Measurements from ENCODE around the gene SLC25A42.
A peak's percentile ranks its signal among the peaks of the same experiment; 100 is the strongest.
"Not testable (repeated sequence)": the region's sequence is repeated elsewhere in the genome, so short reads cannot be mapped to it uniquely, and the experiment has no call there.

SLC25A42 gene

DNA sequence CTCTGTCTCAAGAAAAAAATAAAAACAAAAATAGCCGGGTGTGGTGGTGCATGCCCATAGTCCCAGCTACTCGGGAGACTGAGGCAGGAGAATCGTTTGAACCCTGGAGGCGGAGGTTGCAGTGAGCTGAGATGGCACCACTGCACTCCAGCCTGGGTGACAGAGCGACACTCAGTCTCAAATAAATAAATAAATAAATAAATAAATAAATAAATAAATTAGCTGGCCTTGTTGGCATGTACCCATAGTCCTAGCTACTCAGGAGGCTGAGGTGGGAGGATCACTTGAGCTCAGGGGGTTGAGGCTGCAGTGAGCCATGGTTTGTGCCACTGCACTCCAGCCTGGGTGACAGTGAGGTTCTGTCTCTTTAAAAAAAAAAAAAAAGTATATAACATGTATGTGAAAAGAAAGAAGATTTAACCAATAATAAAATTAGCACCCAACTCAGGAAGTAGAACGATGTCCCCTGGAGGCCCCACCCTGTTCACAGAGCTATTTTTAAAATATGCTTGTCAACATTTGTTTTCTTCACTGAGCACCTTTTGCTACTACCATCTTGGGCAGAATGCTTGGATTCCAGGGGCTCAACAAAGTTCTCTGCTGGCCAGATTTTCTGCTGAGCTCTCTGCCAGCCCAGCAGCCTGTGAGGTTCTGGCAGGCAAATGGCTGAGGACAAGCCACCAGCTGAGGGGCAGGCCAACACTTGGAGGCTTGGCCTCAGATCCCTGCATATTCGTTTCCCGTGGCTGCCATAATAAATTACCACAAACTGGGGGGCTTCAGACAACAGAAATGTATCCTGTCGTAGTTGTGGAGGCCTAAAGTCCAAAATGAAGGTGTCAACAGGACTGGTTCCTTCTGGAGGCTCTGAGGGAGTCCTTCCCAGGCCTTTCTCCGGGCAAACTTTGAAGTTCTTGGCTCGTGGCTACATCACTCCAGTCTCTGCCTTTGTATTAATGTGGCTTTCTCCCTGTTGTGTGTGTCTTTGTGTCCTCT is 5.2 kb downstream of the SLC25A42 start:
- peak; percentile 20 for DNase-seq (ENCODE audit: low spot score)

DNA sequence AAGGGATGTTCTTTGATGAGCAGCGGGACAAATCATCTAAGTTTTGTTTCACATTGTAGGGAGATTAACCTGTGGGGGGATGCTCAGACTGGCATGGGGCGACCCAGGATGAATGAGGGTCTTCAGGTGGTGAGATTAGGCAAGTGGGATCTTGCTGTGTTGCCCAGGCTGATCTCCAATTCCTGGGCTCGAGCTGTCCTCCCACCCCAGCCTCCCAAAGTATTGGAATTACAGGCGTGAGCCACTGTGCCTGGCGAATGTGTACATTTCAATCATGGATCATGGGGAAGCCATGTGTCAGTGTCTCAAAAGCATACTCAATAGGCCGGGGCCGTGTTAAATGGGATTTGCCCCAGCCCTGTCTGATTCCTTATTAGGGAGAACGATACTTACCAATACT is 8.1 kb downstream of the SLC25A42 start:
- no peak for DNase-seq (ENCODE audit: low spot score)

DNA sequence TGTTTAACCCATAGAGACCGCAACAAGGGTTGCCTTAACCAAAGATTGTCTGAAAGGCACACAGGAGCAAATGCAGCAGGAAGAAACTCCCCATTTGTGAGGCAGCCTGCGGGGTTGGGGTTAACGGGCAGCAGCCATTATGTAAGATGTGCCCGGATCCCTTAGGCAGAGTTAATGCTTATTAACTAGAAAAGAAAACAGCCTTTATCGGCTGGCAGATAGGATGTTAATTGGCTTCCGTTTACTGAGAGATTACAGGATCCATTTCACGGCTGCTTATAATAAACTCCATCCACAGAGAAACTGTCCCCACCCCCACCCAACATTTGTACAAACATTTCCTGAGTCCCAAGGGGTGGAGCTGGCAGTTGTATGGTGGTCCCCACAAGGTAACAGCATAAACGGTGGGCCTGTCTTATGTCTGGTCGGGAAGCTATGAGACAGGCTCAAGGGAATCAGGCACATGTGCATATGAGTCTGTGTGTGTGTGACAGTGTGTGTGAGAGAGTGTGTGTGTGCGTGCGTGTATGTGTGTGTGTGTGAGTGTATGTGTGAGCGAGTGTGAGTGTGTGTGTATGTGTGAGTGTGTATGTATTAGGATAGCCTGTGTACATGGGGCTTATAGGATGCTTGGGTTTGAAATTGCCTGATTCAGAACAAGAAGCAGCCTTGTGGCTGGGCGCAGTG is 10.5 kb downstream of the SLC25A42 start:
- DNase-seq (ENCODE audit: low spot score), result no peak

- DNase-seq (ENCODE audit: low spot score), result no peak
Measured at GRCh38 chr19:19075126-19075525, 11.3 kb downstream of the SLC25A42 start.

DNA sequence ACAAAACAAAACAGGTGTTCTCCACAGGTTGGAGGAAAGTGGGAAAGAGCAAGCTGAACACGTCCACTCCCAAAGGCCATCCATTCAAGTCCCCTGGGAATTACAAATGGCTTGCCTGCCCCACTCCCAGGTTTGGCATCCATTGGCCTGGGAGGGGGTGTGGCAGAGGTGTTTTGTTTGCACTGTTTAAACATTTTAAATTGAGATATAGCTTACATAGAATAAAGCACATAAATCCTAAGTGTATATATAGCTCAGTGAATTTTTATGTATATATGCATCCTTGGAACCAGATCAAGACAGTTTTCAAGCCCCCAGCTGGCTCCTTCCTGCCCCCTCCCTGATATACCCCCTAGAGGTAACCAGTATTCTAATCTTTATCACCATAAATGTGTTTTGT is 12.7 kb downstream of the SLC25A42 start:
- DNase-seq (ENCODE audit: low spot score), result no peak

DNA sequence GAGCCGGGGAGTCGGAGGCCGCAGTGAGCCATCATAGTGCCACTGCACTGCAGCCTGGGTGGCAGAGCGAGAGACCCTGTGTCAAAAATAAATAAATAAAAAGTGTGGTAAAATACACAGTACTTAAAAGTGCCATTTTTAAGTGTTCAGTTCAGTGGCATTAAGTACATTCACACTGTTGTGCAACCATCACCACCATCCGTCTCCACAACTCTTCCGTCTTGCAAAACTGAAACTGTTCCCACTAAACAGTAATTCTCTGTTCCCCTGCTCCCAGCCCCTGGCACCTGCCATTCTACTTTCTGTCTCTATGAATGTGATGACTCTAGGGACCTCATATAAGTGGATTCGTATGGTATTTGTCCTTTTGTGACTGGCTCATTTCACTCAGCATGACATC is 13.3 kb downstream of the SLC25A42 start:
- DNase-seq (ENCODE audit: low spot score), result no peak

GRCh38 chr19:19078801-19079200 is 15.0 kb downstream of the SLC25A42 start:
- DNase-seq (ENCODE audit: low spot score), result no peak

DNA sequence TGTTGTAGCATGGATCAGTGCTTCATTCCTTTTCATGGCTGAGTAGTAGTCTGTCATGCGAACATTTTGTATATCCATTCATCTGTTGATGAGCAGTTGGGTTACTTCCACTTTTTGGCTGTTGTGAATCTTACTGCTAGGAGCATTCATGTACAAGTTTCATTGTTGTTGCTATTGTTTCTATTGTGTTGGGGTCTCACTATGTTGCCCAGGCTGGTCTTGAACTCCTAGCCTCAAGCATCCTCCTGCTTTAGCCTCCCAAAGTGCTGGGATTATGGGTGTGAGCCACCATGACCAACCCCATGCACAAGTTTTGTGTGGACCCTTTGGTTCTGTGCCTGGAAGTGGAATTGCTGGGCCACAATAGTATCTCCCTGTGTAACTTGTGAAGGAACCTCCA is 15.8 kb downstream of the SLC25A42 start:
- no peak for DNase-seq (ENCODE audit: low spot score)

DNA sequence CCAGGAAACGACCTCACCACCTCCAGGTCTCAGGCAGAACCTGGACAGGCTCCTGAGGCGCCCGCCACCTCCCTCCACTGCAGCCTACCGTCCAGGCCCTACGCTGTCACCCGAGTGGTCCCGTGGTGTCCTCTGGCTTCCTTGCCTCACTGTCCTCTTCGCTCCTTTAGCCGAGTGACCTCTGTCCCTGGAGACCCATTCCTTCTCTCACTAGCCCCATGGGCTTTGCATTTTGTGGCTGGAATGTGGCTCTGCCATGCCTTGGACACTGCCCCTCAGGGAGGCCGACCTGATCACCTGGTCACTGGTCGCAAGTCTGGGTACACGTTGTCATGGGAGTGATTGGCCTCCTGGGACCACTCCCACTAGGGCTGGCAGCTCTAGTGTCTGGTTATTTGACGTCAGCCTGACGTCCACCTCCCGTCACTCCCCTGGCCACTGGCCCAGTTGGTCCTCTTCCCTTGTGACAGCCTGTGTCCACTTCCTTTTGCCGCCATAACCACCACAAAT is 17.9 kb downstream of the SLC25A42 start:
- DNase-seq (ENCODE audit: low spot score), result no peak

GRCh38 chr19:19083413-19084178 is 19.8 kb downstream of the SLC25A42 start:
- DNase-seq (ENCODE audit: low spot score), result no peak

DNA sequence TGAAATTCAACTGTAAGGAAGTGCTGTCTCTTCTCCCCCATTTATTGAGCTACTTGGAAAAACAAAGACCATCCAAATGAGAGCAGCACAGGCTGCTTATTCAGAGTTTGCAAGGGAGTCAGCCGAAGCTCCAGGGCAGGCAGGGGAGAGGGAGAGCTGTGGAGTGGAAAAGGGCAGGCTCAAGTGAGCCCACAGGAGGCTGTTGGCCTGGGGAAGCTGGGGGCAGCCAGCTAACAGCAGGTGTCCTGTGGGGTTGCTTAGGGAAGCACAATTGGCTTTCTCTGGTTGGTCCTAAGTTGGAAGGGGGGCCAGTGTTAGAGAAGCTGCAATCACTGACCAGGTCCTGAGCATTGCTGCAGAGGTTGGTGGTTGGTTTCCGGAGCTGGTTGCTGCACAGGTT is 23.9 kb downstream of the SLC25A42 start:
- no peak for DNase-seq (ENCODE audit: low spot score)

DNA sequence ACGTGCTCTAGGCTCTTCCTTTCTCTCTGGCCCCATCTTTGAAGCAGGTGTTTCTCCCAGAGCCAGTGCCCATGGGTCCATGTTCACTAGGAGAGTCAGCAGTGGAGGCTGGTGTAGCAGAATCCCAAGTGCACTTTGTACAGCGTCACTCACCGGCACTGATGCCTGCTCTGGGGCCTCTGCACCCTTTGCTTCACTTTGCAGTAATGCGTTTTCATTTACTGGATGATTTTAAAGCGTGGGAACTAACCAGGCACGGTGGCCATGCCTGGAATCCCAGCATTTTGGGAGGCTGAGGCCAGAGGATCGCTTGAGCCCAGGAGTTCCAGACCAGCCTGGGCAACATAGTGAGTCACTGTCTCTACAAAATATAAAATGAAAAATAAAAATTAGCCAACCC is 30.7 kb downstream of the SLC25A42 start:
- DNase-seq (ENCODE audit: low spot score), result no peak

GRCh38 chr19:19095691-19096090 is 31.9 kb downstream of the SLC25A42 start:
- DNase-seq (ENCODE audit: low spot score), result no peak

DNA sequence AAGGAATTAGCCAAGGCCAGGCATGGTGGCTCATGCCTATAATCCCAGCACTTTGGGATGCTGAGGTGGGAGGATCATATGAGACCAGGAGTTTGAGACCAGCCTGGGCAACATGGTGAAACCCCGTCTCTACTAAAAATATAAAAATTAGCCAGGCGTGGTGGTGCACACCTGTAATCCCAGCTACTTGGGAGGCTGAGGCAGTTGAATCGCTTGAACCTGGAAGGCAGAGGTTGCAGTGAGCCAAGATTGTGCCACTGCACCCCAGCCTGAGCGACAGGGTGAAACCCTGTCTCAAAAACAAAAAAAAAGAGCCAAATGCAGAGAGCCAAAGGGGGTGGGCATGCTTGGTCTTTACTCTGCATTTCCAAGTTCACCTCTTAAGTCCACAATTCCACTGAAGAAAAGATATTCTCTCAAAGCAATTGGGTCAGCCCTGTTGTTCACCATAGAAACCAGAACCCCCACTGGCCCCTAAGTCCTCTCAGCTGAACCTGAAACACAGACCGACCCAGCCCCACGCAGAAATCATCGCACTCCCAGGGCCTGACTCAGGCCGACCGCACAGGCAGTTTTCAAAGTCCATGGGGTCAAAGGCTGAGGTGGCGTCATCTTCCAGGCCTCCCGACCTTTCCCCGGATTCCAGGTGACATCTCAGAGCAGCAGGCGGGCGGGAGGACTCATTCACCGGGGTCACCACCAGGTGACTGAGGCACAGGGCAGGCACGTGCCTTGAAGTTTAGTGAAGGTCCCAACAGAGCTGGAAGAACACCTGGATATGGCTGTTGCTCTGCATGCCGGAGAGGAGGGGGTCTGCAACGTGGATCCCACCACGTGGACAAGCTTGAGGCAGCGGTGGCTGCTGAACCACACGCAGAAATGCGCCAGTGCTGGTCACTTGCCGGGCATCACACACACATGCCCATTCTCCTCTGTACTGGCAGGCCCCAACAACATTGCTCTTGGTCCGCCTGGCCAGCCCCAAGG is 33.1 kb downstream of the SLC25A42 start:
- no peak for DNase-seq (ENCODE audit: low spot score)

DNA sequence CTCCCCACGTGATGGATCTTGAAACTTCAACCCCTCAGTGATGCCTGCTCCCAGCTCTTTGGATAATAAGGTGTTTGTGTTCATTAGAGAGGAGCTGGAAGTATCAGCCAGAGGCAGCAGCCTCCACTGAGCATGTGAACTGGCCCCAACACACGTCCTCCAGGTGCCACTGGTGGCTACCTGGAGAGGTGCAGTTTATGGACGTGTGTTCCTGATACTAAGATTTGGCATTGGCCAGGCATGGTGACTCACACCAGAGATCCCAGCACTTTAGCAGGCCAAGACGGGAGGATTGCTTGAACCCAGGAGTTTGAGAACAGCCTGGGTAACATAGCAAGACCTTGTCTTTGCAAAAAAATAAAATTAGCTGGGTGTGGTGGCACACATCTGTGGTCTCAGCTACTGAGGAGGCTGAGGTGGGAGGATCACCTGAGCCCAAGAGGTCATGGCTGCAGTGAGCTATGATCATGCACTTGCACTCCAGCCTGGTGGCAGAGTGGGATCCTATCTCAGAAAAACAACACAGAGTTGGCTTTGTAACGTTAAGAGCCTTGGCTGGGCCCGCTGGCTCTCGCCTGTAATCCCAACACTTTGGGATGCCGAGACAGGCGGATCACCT is 34.4 kb downstream of the SLC25A42 start:
- DNase-seq (ENCODE audit: low spot score), result no peak

GRCh38 chr19:19098703-19099632 is 35.2 kb downstream of the SLC25A42 start:
- no peak for DNase-seq (ENCODE audit: low spot score)

- DNase-seq (ENCODE audit: low spot score), result no peak
Measured at GRCh38 chr19:19101540-19101939, 37.7 kb downstream of the SLC25A42 start.

- DNase-seq (ENCODE audit: low spot score), result not testable (repeated sequence)
Measured at GRCh38 chr19:19102566-19102965, 38.8 kb downstream of the SLC25A42 start.

GRCh38 chr19:19103167-19103566 is 39.4 kb downstream of the SLC25A42 start:
- no peak for DNase-seq (ENCODE audit: low spot score)

All from putamen (tissue), 1 donor.